C4-2B (cell line): Measurements from ENCODE around the gene FXYD3.

Source experiments
- H3K27ac ChIP-seq: fragments of 450-650 bp; 2 replicates; pipeline ENCODE4 v1.5.1; 2017
- CTCF ChIP-seq: fragments of 450-650 bp; conservative IDR thresholded peaks from 2 replicates; pipeline ENCODE4 v1.5.1; 2017; ENCODE audit warnings: mild to moderate bottlenecking
- ZFX ChIP-seq: fragments of 450-650 bp; IDR thresholded peaks from 2 replicates; pipeline ENCODE4 v1.6.1; 2017

Gene FXYD3

GRCh38 chr19:35117799-35118198 is 2.2 kb downstream of the FXYD3 start:
- no peak for TF ChIP-seq ZFX
- no peak overlapping the region; the same call in 1 of the 2 replicates for H3K27ac ChIP-seq

DNA sequence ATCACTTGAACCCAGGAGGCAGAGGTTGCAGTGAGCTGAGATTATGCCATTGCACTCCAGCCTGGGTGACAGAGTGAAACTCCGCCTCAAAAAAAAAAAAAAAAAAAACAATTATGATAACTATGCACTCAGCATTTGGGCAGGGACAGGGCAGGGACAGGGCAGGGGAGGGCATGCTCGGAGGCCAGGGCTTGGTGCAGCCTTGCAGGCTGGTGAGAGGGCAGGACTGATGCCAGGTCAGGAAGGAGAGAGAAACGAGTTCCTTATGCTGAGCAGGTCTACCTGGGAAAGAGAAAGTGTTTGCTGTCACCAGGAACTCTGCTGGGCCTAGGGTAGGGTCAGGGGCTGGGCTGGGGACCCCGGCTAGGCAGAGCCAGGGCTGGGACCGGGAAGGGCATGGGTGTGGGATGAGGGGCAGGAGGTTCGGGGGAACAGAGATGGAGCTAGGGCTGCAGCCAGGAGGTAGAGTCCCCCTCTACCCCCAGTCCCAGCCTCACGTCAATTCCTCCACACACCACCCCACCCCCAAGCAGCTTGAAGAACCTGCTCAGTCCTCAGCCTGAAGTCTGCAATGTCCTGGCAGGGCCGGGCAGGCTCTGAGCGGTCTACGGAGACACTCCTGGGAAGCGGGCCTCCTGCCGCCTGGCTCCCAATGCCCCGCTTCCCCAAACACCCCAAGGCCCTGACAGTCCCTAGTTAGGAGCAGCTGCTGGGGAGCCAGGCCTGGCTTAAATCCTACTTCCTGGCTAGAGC is 2.8 kb downstream of the FXYD3 start:
- TF ChIP-seq CTCF, result no peak
- TF ChIP-seq ZFX, result no peak
- peak overlapping the region; percentile 8; the same call in 1 of the 2 replicates for H3K27ac ChIP-seq

- H3K27ac ChIP-seq, result no peak overlapping the region; the same call in 1 of the 2 replicates
- TF ChIP-seq CTCF (no peak), ZFX (no peak)
These were observed 3.5 kb downstream of the FXYD3 start for GRCh38 chr19:35119091-35119490.

GRCh38 chr19:35119578-35120155 is 4.0 kb downstream of the FXYD3 start:
- TF ChIP-seq ZFX, result no peak
- no peak for TF ChIP-seq CTCF
- H3K27ac ChIP-seq, result no peak overlapping the region

GRCh38 chr19:35120492-35120891 is 4.9 kb downstream of the FXYD3 start:
- TF ChIP-seq CTCF (no peak), ZFX (no peak)
- H3K27ac ChIP-seq, result no peak overlapping the region

- H3K27ac ChIP-seq, result no peak overlapping the region
- TF ChIP-seq CTCF (no peak), ZFX (no peak)
These were observed 5.3 kb downstream of the FXYD3 start for GRCh38 chr19:35120898-35121297.

- no peak overlapping the region for H3K27ac ChIP-seq
- TF ChIP-seq CTCF (no peak), ZFX (no peak)
These were observed 7.3 kb downstream of the FXYD3 start for GRCh38 chr19:35122687-35123551.
